Measurements from ENCODE around the gene NOC2L. TPM values are rescaled to one million over a fixed set of nuclear protein-coding genes. Genes with fewer than 3 reads are reported as not detected.
A peak's percentile ranks its signal among the peaks of the same experiment; 100 is the strongest.

NOC2L gene
- total RNA-seq, 4 donors from 2014 or later, result 31.9 to 39.8 (median 34.6) TPM

DNA sequence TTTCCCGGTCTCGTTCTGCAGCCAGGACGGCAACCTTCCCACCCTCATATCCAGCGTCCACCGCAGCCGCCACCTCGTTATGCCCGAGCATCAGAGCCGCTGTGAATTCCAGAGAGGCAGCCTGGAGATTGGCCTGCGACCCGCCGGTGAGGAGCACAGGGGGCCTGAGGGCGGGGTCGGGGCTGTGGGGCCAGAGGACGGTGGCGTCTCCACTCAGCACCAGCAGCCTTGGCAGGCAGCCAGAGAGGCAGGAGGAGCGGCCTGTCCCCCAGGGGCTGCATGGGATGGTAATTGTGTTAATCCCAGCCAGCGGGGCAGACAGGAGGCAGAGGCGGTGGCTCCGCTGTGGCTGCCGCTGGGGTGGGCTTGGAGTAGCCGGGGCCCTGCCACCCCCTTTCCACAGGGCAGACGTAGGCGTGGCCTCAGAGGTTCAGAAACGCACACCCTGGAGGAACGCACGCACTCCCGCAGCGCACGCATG, 23.3 kb downstream of the NOC2L start:
- Histone ChIP-seq H3K9me3 (no peaks in the 10 kb centered on the region), H3K4me3 (replicated peaks in 1 of 3) (no peak overlapping the region), H3K27ac (no peak overlapping the region), H3K27me3 (no peaks in the 10 kb centered on the region), H3K36me3 (no peaks in the 10 kb centered on the region), H3K4me1 (peaks cover 14 to 50% of the 10 kb centered on the region in 2 donors)
- intact Hi-C loops (cut with DNase I), result no loop called here
- WGBS, 2 donors, result 2 to 19% methylated on average over 10 to 14 of the region's 30 CpGs
- peak in 1 of 2 donors; percentile 33 for DNase-seq
- no peak for TF ChIP-seq CTCF (IDR thresholded peaks at IDR 0.05)
- no peak for TF ChIP-seq POLR2A (IDR thresholded peaks at IDR 0.05)

- intact Hi-C loops (cut with DNase I), result no loop called here
- Histone ChIP-seq H3K9me3 (no peaks in the 10 kb centered on the region), H3K27ac (no peak overlapping the region), H3K4me3 (replicated peaks in 1 of 3) (no peak overlapping the region), H3K27me3 (no peaks in the 10 kb centered on the region), H3K4me1 (peaks cover 9 to 45% of the 10 kb centered on the region in 2 donors), H3K36me3 (no peaks in the 10 kb centered on the region)
- TF ChIP-seq POLR2A (IDR thresholded peaks at IDR 0.05) (no peak), CTCF (IDR thresholded peaks at IDR 0.05) (no peak)
- WGBS, 2 donors, result 17 to 29% methylated on average over 20 to 35 of the region's 37 CpGs
- no peak for DNase-seq
Measured at GRCh38 chr1:934991-935750, 23.9 kb downstream of the NOC2L start.

DNA sequence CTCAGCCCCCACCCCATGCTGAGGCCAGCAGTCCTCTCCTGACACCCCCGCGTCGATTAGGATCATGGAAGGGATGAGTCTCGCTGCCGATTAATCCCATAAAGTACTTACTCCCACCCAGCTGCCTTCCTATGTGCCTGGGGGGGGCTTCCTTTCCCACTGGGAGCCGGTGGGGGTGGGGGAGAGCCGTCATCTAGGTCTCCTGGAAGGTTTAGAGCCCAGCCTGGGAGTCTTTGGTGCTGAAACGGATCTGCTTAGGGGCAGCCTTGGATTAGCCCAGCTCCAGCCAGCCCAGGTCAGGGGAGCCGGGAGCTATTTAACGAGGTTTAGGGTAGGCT, 25.5 kb downstream of the NOC2L start:
- Histone ChIP-seq H3K4me3 (replicated peaks in 1 of 3) (no peak overlapping the region), H3K27me3 (no peaks in the 10 kb centered on the region), H3K4me1 (peaks cover 9 to 34% of the 10 kb centered on the region in 2 donors), H3K36me3 (no peaks in the 10 kb centered on the region), H3K9me3 (no peaks in the 10 kb centered on the region), H3K27ac (peak overlapping the region in 1 of 3 donors; percentile 24)
- no peak for TF ChIP-seq POLR2A (IDR thresholded peaks at IDR 0.05)
- no peak for TF ChIP-seq CTCF (IDR thresholded peaks at IDR 0.05)
- WGBS, 2 donors, result 21 to 29% methylated on average over 4 to 7 of the region's 10 CpGs
- intact Hi-C loops (cut with DNase I), result no loop called here
- no peak for DNase-seq

DNA sequence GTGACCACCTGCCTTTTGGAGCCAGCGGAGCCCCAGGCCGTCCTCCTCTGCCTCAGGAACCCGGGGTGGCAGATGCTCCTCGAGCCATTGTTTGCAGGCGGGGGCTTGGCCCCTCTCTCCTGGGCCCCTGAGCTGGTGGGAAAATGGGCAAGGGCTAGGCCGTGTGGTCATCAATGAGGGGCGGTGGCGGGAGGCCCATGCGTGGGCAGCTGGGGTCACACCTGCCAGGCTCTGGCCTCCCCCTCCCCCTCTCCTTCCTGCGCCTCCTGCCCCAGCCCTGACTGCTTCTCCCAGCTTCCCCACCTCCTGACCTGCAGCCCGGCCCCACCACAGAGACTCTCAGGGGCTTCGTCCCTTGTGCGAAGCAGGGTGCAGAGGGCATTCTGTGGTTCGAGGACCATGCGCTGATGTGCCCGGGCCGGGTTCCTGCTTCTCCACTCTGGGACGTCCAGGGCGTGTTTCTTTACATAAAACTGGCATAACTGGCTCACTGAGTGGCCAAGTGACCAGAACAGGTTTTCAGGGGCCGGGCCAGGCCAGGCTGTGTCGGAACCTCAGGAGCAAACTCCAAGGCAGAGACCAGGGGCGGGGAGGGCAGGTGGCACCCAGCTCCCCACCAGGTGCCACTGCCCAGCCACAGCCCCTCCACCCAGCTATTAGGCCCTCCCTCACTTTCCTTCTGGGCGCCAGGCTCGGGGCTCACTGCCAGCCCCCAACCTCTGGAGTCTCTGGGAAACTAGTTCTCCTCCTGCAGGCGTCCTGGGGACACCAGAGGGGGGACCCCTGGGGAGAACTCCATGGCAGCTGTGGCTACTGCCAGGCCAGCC, 26.1 kb downstream of the NOC2L start:
- peak; percentile 66 to 69 for DNase-seq
- Histone ChIP-seq H3K27me3 (no peaks in the 10 kb centered on the region), H3K4me1 (peaks cover 9 to 34% of the 10 kb centered on the region in 2 donors), H3K4me3 (replicated peaks in 1 of 3) (no peak overlapping the region), H3K36me3 (no peaks in the 10 kb centered on the region), H3K9me3 (no peaks in the 10 kb centered on the region), H3K27ac (peak overlapping the region in 1 of 3 donors; percentile 24)
- TF ChIP-seq POLR2A (IDR thresholded peaks at IDR 0.05) (no peak), CTCF (IDR thresholded peaks at IDR 0.05) (no peak)
- intact Hi-C loops (cut with DNase I), result no loop called here
- 48 to 63% methylated on average over 13 to 14 of the region's 25 CpGs for WGBS, 2 donors

DNA sequence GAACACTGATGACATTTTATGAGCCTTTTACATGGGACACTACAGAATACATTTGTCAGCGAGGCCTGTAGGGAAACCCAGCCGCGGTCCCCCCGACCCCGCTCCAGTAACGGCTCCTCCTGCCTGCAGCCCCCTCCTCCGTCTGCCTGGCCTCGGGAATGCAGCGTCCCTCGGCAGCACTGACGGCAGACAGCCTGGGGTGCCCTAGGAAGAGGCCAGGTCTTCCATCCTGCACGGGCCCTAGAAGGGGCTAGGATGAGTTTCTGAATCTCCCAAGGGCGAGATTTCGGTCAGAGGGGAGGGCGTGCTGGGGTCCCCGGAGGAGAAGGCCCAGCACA, 26.9 kb downstream of the NOC2L start:
- H3K9me3 ChIP-seq, result no peaks in the 10 kb centered on the region
- H3K4me1 ChIP-seq, result peaks cover 9 to 34% of the 10 kb centered on the region in 2 donors
- no peak overlapping the region for H3K4me3 ChIP-seq (replicated peaks in 1 of 3)
- no peak overlapping the region for H3K27ac ChIP-seq
- no peaks in the 10 kb centered on the region for H3K36me3 ChIP-seq
- no peaks in the 10 kb centered on the region for H3K27me3 ChIP-seq
- 81 to 86% methylated on average over 11 to 14 of the region's 16 CpGs for WGBS, 2 donors
- TF ChIP-seq POLR2A (IDR thresholded peaks at IDR 0.05) (no peak), CTCF (IDR thresholded peaks at IDR 0.05) (no peak)
- intact Hi-C loops (cut with DNase I), result no loop called here
- DNase-seq, result no peak

All from thyroid gland (tissue), 4 donors.